ENCODE measurements around the gene OR2T3. TPM values are rescaled to one million over a fixed set of nuclear protein-coding genes. Genes with fewer than 3 reads are reported as not detected.
"Not testable (repeated sequence)": the region's sequence is repeated elsewhere in the genome, so short reads cannot be mapped to it uniquely, and the experiment has no call there.

The OR2T3 gene, protein sequence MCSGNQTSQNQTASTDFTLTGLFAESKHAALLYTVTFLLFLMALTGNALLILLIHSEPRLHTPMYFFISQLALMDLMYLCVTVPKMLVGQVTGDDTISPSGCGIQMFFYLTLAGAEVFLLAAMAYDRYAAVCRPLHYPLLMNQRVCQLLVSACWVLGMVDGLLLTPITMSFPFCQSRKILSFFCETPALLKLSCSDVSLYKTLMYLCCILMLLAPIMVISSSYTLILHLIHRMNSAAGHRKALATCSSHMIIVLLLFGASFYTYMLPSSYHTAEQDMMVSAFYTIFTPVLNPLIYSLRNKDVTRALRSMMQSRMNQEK
- total RNA-seq: not detected
- not detected for polyA plus RNA-seq

DNA sequence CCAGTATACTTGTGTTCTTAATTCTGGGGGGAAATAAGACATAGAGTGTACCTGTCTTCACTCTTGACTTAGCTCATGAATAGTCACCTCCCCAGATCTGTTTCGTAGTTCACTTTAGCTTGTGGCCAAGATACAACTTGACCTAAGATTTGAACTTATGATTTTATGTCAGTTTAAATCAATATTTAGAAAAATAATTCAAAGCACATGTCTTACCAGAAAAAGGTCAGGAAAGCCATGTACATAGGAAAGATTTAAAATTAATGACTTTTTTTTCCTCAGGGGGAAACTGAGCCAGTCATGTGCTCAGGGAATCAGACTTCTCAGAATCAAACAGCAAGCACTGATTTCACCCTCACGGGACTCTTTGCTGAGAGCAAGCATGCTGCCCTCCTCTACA, at the start of gene OR2T3:
OR2T3 (plus strand) TSS at position 301 of the 400 bp plus-strand sequence; CDS start at position 301, 0 bp downstream.
- not testable (repeated sequence) for ATAC-seq (ENCODE audit: low read depth in 2 of 2); H3K27me3 ChIP-seq (ENCODE audit: control insufficient read depth, insufficient read depth, low read length); H3K9me3 ChIP-seq (ENCODE audit: control insufficient read depth in 2 of 2, low read length in 2 of 2); H3K9me3 Mint-ChIP-seq; H3K4me3 ChIP-seq (ENCODE audit: low read depth, low read length); H3K4me3 Mint-ChIP-seq; H3K4me1 ChIP-seq (ENCODE audit: control insufficient read depth, insufficient read depth, low read length, poor library complexity, severe bottlenecking); H3K36me3 Mint-ChIP-seq; DNase-seq; H3K27ac ChIP-seq (ENCODE audit: insufficient read depth, low read length, poor library complexity, severe bottlenecking); H3K27me3 Mint-ChIP-seq; H3K27ac Mint-ChIP-seq; H3K4me1 Mint-ChIP-seq; H3K36me3 ChIP-seq (ENCODE audit: control insufficient read depth, insufficient read depth, low read length)

DNA sequence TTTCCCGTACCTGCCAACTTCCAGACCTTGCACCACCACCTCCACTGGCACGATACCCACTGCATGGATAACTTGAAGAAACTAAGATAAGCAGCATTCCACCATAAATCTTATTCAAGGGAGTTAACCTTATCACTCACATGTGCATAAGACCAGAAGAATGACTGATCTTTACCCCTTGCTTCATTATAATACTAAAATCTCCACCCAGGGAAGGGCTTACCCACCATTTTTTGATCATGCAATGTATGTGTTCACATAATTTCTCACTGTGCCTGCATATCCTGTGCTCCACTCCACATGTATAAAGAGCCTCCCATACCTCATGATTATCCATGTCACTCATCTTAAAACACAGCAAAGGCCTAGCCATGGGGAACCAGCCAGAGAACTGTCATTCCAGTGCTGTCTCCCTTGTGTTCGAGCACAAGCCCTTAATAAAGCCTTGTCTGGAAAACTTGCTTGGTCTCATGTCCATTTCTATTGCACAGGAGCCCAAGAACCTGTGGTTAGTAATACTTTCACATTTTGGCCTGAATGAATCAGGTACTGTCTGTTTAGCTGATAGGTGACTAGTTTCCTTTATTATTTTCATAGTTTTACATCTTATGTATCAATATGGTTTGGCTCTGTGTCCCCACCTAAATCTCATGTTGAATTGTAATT, 45.5 kb upstream of the OR2T3 start:
- H3K27ac Mint-ChIP-seq; DNase-seq; H3K27me3 ChIP-seq (ENCODE audit: control insufficient read depth, insufficient read depth, low read length); H3K36me3 ChIP-seq (ENCODE audit: control insufficient read depth, insufficient read depth, low read length); H3K27ac ChIP-seq (ENCODE audit: insufficient read depth, low read length, poor library complexity, severe bottlenecking); H3K4me1 ChIP-seq (ENCODE audit: control insufficient read depth, insufficient read depth, low read length, poor library complexity, severe bottlenecking); H3K9me3 Mint-ChIP-seq; H3K9me3 ChIP-seq (ENCODE audit: control insufficient read depth in 2 of 2, low read length in 2 of 2); H3K36me3 Mint-ChIP-seq; ATAC-seq (ENCODE audit: low read depth in 2 of 2); H3K4me1 Mint-ChIP-seq; H3K27me3 Mint-ChIP-seq; H3K4me3 Mint-ChIP-seq; H3K4me3 ChIP-seq (ENCODE audit: low read depth, low read length): not testable (repeated sequence)

DNA sequence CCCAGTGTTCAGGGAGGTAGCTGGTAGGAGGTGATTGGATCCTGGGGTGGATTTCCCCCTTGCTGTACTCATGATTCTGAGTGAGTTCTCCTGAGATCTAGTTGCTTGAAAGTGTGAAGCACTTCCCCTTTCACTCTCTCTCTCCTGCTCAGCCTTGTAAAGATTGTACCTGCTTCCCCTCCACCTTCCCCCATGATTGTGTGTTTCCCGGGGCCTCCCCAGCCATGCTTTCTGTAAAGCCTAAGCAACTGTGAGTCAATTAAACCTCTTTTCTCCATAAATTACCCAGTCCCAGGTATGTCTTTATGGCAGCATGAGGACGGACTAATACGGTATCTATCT, 45.0 kb upstream of the OR2T3 start:
- not testable (repeated sequence) for H3K27ac ChIP-seq (ENCODE audit: insufficient read depth, low read length, poor library complexity, severe bottlenecking); H3K27ac Mint-ChIP-seq

DNA sequence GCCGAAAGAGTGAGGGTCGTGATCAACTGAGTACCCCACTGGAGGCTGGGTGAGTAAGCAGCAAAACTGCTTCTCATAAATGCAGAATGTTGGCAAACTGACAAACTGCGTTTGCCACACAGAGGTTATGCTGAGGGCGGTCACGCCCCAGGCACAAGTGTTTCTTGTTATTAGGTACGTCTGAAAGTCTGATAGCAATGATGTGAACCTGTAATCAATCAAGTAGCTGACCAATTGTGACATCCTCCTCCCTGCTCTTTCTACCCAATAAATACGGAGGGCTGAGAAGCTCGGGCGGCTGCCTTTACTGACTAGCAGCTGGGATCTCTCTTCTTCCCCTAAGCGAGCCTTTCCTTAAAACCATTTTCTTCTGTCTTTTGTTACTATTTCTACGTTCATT, 41.5 kb upstream of the OR2T3 start:
- not testable (repeated sequence) for H3K4me1 Mint-ChIP-seq; DNase-seq; H3K36me3 Mint-ChIP-seq; H3K4me3 Mint-ChIP-seq; H3K27me3 ChIP-seq (ENCODE audit: control insufficient read depth, insufficient read depth, low read length); H3K9me3 Mint-ChIP-seq; H3K4me1 ChIP-seq (ENCODE audit: control insufficient read depth, insufficient read depth, low read length, poor library complexity, severe bottlenecking); H3K27me3 Mint-ChIP-seq; H3K27ac ChIP-seq (ENCODE audit: insufficient read depth, low read length, poor library complexity, severe bottlenecking); ATAC-seq (ENCODE audit: low read depth in 2 of 2); H3K9me3 ChIP-seq (ENCODE audit: control insufficient read depth in 2 of 2, low read length in 2 of 2); H3K27ac Mint-ChIP-seq; H3K4me3 ChIP-seq (ENCODE audit: low read depth, low read length); H3K36me3 ChIP-seq (ENCODE audit: control insufficient read depth, insufficient read depth, low read length)

More for the DNA sequence above, 45.0 kb upstream of the OR2T3 start:
- peak in 1 of 2 donors; percentile 47 for ATAC-seq (ENCODE audit: low read depth in 2 of 2)
- H3K27me3 ChIP-seq (ENCODE audit: control insufficient read depth, insufficient read depth, low read length); H3K4me1 ChIP-seq (ENCODE audit: control insufficient read depth, insufficient read depth, low read length, poor library complexity, severe bottlenecking); H3K4me1 Mint-ChIP-seq; H3K9me3 Mint-ChIP-seq; H3K4me3 ChIP-seq (ENCODE audit: low read depth, low read length); H3K4me3 Mint-ChIP-seq; H3K27me3 Mint-ChIP-seq; H3K36me3 ChIP-seq (ENCODE audit: control insufficient read depth, insufficient read depth, low read length); H3K9me3 ChIP-seq (ENCODE audit: control insufficient read depth in 2 of 2, low read length in 2 of 2); H3K36me3 Mint-ChIP-seq; DNase-seq: not testable (repeated sequence)

DNA sequence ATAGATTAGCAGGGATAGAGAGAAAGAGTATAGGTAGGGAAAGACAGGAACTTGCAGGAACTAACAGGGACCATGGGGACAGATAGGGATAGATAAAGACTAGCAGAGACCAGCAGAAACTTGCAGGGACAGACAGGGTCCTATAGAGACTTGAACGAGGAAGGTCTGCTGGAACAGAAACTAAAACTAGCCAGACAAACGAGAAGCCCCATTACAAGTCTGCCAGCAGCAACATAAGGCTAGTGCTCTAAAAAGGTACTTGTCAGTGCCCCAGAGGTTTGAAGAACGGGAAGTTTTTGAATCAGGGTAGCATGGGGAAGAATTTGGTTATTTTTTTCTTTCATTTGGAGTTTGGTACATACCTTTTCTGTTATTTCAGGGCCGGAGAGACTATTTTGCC, 41.0 kb upstream of the OR2T3 start:
- H3K4me1 ChIP-seq (ENCODE audit: control insufficient read depth, insufficient read depth, low read length, poor library complexity, severe bottlenecking); H3K4me3 ChIP-seq (ENCODE audit: low read depth, low read length); H3K27me3 ChIP-seq (ENCODE audit: control insufficient read depth, insufficient read depth, low read length); DNase-seq; ATAC-seq (ENCODE audit: low read depth in 2 of 2); H3K9me3 Mint-ChIP-seq; H3K36me3 Mint-ChIP-seq; H3K9me3 ChIP-seq (ENCODE audit: control insufficient read depth in 2 of 2, low read length in 2 of 2); H3K4me3 Mint-ChIP-seq; H3K27ac Mint-ChIP-seq; H3K36me3 ChIP-seq (ENCODE audit: control insufficient read depth, insufficient read depth, low read length); H3K27ac ChIP-seq (ENCODE audit: insufficient read depth, low read length, poor library complexity, severe bottlenecking); H3K27me3 Mint-ChIP-seq; H3K4me1 Mint-ChIP-seq: not testable (repeated sequence)

DNA sequence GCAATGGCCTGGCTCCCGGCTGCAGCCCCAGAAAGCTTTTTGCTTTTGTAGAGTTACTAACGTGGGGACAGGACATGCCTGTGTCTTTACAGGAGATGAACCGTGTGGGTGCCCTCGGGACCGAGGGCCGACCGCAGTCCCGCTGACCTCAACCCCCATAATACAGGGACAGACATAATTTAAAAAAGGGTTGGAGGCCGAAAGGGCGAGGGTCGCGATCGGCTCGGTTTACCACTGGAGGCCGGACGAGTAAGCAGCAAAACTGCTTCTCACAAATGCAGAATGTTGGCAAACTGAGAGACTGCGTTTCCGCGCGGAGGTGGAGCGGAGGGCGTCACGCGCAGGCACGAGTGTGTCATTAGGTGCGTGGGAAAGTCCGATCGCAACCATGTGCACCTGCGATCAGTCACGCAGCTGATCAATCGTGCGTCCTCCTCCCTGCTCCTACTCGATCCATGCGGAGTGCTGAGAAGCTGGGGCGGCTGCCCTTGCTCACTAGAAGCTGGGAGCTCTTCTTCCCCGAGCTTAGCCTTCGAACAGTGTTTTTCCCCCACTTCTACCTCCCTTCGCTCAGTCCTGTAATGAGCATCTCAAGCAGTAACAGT, 39.2 kb upstream of the OR2T3 start:
- not testable (repeated sequence) for H3K4me1 Mint-ChIP-seq; H3K27me3 Mint-ChIP-seq; H3K9me3 ChIP-seq (ENCODE audit: control insufficient read depth in 2 of 2, low read length in 2 of 2); H3K4me1 ChIP-seq (ENCODE audit: control insufficient read depth, insufficient read depth, low read length, poor library complexity, severe bottlenecking); H3K27ac Mint-ChIP-seq; H3K36me3 Mint-ChIP-seq; H3K27me3 ChIP-seq (ENCODE audit: control insufficient read depth, insufficient read depth, low read length); DNase-seq; H3K36me3 ChIP-seq (ENCODE audit: control insufficient read depth, insufficient read depth, low read length); H3K4me3 Mint-ChIP-seq; H3K9me3 Mint-ChIP-seq; H3K27ac ChIP-seq (ENCODE audit: insufficient read depth, low read length, poor library complexity, severe bottlenecking); H3K4me3 ChIP-seq (ENCODE audit: low read depth, low read length)
- peak in 1 of 2 donors; percentile 22 for ATAC-seq (ENCODE audit: low read depth in 2 of 2)

DNA sequence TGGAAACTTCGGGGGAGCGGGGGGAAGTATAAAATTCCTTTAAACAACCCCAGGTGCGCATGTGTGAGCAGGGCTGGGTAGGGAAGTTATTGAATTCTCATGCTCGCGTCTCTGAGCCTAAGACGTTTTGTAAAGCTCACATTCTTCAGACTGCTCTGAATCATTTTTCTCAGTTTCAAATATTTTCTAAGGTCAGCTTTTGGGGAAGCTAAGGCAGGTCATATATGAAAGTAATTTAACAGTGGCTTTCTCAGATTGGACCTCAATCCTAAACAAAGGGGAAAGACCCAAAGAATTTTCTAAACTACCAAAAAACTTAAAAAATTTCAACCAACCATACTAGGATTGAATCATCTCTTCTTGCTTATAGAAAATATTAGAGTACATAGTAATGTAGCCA, 38.2 kb upstream of the OR2T3 start:
- not testable (repeated sequence) for H3K27ac Mint-ChIP-seq; H3K27me3 ChIP-seq (ENCODE audit: control insufficient read depth, insufficient read depth, low read length); H3K36me3 Mint-ChIP-seq; H3K4me3 ChIP-seq (ENCODE audit: low read depth, low read length); H3K27ac ChIP-seq (ENCODE audit: insufficient read depth, low read length, poor library complexity, severe bottlenecking); H3K9me3 ChIP-seq (ENCODE audit: control insufficient read depth in 2 of 2, low read length in 2 of 2); H3K36me3 ChIP-seq (ENCODE audit: control insufficient read depth, insufficient read depth, low read length); ATAC-seq (ENCODE audit: low read depth in 2 of 2); H3K27me3 Mint-ChIP-seq; H3K9me3 Mint-ChIP-seq; DNase-seq; H3K4me1 Mint-ChIP-seq; H3K4me1 ChIP-seq (ENCODE audit: control insufficient read depth, insufficient read depth, low read length, poor library complexity, severe bottlenecking); H3K4me3 Mint-ChIP-seq

DNA sequence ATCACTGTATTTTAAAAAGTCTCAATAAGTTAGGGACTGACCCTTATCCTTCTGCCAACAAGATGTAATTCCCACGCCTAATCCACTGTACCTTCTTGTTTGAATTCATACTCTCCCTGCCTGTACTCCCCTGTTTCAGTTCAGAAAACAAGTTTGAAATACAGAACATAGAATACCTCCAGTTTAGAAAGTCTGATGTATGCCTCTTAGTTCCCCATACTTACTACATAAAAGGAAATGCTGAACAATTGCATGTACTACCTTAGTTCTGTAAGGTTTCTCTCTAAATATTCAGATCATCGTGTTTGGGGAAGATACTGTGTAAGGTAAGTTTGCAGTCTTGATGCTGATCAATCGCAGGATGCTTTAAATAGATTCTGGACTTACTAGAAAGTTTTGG, 36.8 kb upstream of the OR2T3 start:
- not testable (repeated sequence) for H3K27me3 ChIP-seq (ENCODE audit: control insufficient read depth, insufficient read depth, low read length); ATAC-seq (ENCODE audit: low read depth in 2 of 2); H3K4me3 ChIP-seq (ENCODE audit: low read depth, low read length); H3K27me3 Mint-ChIP-seq; H3K4me1 Mint-ChIP-seq; H3K4me3 Mint-ChIP-seq; DNase-seq; H3K9me3 ChIP-seq (ENCODE audit: control insufficient read depth in 2 of 2, low read length in 2 of 2); H3K9me3 Mint-ChIP-seq; H3K27ac ChIP-seq (ENCODE audit: insufficient read depth, low read length, poor library complexity, severe bottlenecking); H3K27ac Mint-ChIP-seq; H3K36me3 ChIP-seq (ENCODE audit: control insufficient read depth, insufficient read depth, low read length); H3K36me3 Mint-ChIP-seq; H3K4me1 ChIP-seq (ENCODE audit: control insufficient read depth, insufficient read depth, low read length, poor library complexity, severe bottlenecking)

Data from CD4-positive, CD25-positive, alpha-beta regulatory T cell (primary cell).